Measurements from ENCODE around the gene NF1. TPM values are rescaled to one million over a fixed set of nuclear protein-coding genes. Genes with fewer than 3 reads are reported as not detected.

The NF1 gene
- total and polyA plus RNA-seq, 2 of the 13 experiments (the other 11 are each of a cell fraction or from before 2014, with no cell fraction given) = 21.5 to 26.5 TPM

DNA sequence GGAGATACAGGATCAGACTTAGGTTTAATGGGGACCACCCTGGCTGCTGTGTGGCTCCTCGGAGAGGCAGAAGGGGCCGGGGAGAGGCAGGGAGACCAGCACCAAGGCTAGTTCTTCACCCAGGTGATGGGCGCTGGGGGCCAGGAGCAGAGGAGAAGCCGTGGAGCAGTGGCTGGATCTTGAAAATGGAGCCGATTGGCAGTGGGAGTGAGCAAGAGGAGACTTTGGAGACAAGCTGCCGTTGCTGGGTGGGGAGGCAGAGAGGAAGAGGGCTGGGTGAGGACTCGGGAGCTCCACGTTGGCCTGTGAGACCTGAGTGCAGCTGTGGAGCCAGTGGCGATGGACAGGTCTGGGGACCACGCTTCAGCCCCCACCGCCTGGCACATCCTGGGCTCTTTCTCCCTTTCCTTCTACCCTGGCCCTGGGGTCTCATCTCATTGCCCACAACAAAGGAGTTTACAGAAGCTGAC is 305.7 kb downstream of the NF1 start:
- no peak for FAIRE-seq
- Histone ChIP-seq H3K36me3 (replicated peaks in 1 of 2; ENCODE audit: control insufficient read depth in 1 of 2, insufficient read depth in 2 of 2, low read length in 2 of 2) (no peaks in the 10 kb centered on the region), H3K4me3 (replicated peaks in 1 of 3; ENCODE audit: insufficient read depth in 1 of 3, low read depth in 2 of 3, low read length in 3 of 3) (no peak overlapping the region), H3K9me3 (ENCODE audit: low read length) (no peaks in the 10 kb centered on the region), H3K27me3 (ENCODE audit: control insufficient read depth in 1 of 2, insufficient read depth in 2 of 2, low read length in 2 of 2) (peaks cover 3 to 15% of the 10 kb centered on the region in 2 experiments; a peak in 2 of 5 replicates), H3K9ac (ENCODE audit: insufficient read depth, low read depth, low read length) (no peak overlapping the region), H4K20me1 (ENCODE audit: insufficient read depth, low read length) (no peaks in the 10 kb centered on the region), H2AFZ (ENCODE audit: low read length) (no peak overlapping the region), H3K27ac (ENCODE audit: extremely low read length, insufficient read depth, low read length) (no peak overlapping the region), H3K4me2 (ENCODE audit: low read depth, low read length) (no peak overlapping the region), H3K4me1 (ENCODE audit: insufficient read depth, low read length) (peaks cover 13% of the 10 kb centered on the region), H3K79me2 (ENCODE audit: insufficient read depth, low read length) (no peaks in the 10 kb centered on the region)
- POLR2A ChIA-PET = no interaction called here
- DNase-seq (ENCODE audit: low spot score) = no peak
- CTCF ChIA-PET (ENCODE audit: low intra/inter-chr PET ratio, low total read pairs) = no interaction called here
- TF ChIP-seq SCMH1 (CRISPR knock-in tag; IDR thresholded peaks at IDR 0.05; ENCODE audit: borderline replicate concordance) = no peak
- TF ChIP-seq, protein P1, sequence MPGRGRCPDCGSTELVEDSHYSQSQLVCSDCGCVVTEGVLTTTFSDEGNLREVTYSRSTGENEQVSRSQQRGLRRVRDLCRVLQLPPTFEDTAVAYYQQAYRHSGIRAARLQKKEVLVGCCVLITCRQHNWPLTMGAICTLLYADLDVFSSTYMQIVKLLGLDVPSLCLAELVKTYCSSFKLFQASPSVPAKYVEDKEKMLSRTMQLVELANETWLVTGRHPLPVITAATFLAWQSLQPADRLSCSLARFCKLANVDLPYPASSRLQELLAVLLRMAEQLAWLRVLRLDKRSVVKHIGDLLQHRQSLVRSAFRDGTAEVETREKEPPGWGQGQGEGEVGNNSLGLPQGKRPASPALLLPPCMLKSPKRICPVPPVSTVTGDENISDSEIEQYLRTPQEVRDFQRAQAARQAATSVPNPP (CRISPR knock-in tag; IDR thresholded peaks at IDR 0.05) = no peak
- TF ChIP-seq NFAT5 (CRISPR knock-in tag; IDR thresholded peaks at IDR 0.05) = no peak
- TF ChIP-seq, protein P2, sequence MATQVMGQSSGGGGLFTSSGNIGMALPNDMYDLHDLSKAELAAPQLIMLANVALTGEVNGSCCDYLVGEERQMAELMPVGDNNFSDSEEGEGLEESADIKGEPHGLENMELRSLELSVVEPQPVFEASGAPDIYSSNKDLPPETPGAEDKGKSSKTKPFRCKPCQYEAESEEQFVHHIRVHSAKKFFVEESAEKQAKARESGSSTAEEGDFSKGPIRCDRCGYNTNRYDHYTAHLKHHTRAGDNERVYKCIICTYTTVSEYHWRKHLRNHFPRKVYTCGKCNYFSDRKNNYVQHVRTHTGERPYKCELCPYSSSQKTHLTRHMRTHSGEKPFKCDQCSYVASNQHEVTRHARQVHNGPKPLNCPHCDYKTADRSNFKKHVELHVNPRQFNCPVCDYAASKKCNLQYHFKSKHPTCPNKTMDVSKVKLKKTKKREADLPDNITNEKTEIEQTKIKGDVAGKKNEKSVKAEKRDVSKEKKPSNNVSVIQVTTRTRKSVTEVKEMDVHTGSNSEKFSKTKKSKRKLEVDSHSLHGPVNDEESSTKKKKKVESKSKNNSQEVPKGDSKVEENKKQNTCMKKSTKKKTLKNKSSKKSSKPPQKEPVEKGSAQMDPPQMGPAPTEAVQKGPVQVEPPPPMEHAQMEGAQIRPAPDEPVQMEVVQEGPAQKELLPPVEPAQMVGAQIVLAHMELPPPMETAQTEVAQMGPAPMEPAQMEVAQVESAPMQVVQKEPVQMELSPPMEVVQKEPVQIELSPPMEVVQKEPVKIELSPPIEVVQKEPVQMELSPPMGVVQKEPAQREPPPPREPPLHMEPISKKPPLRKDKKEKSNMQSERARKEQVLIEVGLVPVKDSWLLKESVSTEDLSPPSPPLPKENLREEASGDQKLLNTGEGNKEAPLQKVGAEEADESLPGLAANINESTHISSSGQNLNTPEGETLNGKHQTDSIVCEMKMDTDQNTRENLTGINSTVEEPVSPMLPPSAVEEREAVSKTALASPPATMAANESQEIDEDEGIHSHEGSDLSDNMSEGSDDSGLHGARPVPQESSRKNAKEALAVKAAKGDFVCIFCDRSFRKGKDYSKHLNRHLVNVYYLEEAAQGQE (IDR thresholded peaks at IDR 0.05; ENCODE audit: borderline replicate concordance in 1 of 2, low read depth in 1 of 2, low read length in 2 of 2) = peak; percentile 28 to 80
- no peak for TF ChIP-seq CENPX (CRISPR knock-in tag; IDR thresholded peaks at IDR 0.05)
- TF ChIP-seq HIC2 (CRISPR knock-in tag; IDR thresholded peaks at IDR 0.05; ENCODE audit: low read depth) = no peak
- TF ChIP-seq NFYB (CRISPR knock-in tag; IDR thresholded peaks at IDR 0.05) = no peak
- no peak for TF ChIP-seq ZSCAN5A (CRISPR knock-in tag; IDR thresholded peaks at IDR 0.05; ENCODE audit: borderline replicate concordance)
- intact Hi-C loops (cut with micrococcal nuclease; ENCODE audit: unreplicated experiment) = no loop called here
- WGBS (ENCODE audit: low lambda C conversion rate) = 28% methylated on average over 11 of the region's 11 CpGs
- ATAC-seq = no peak
- BruUV-seq (replicated peaks) = no TSS peak
- in situ Hi-C loops (cut with HindIII; ENCODE audit: extremely low pct_ligation_motif_present, low pct_unique_long_range_greater_than_20kb) = no loop called here
